H1 (cell line): ENCODE data around the gene MSI2. TPM values are rescaled to one million over a fixed set of nuclear protein-coding genes. Genes with fewer than 3 reads are reported as not detected.

Source experiments
- EP300 ChIP-seq, 2 experiments: IDR thresholded peaks; 1 replicate in 1 of 2; 2 replicates in 1 of 2; pipeline ENCODE4 v1.6.1; 2011 to 2012; ENCODE audit warnings: low read depth in 2 of 2, low read length in 2 of 2, mild to moderate bottlenecking in 2 of 2, borderline replicate concordance in 1 of 2, inconsistent platforms in 1 of 2, moderate library complexity in 1 of 2
- EZH2 ChIP-seq: fragments of 200-600 bp; sonication (generic); IDR thresholded peaks from 2 replicates; pipeline ENCODE4 v1.7.1; 2012; ENCODE audit warnings: low read depth, mild to moderate bottlenecking, moderate library complexity, low read length, inconsistent platforms; ENCODE audit not compliant: severe bottlenecking
- polyA plus RNA-seq, 7 experiments: library from polyadenylated mRNA; depleted of rRNA in 3 of 7; stranded (reverse) in 5 of 7; unstranded in 2 of 7; fragments of >200 nt in 5 of 7; fragments of 200-250 nt in 2 of 7; gene quantifications; 1 replicate in 5 of 7; 2 replicates in 1 of 7; 4 replicates in 1 of 7; pipeline versions ENCODE4 v1.2.1 to v1.2.3, GENCODE V29; 2011 to 2013; ENCODE audit warnings: missing spikeins in 2 of 7, mixed read lengths in 2 of 7
- total RNA-seq: library from RNA; stranded (reverse); fragmentation: NEBNext Ultra II Directional; extraction: Animal tissue kit (Norgen Biotek cat#: 25700); gene quantifications from 2 replicates; pipeline ENCODE4 v1.2.1, GENCODE V29; 2021

The MSI2 gene
- total and polyA plus RNA-seq, 2 of the 8 experiments (the other 6 are each of a cell fraction or from before 2014, with no cell fraction given): 36.7 to 80.6 TPM

DNA sequence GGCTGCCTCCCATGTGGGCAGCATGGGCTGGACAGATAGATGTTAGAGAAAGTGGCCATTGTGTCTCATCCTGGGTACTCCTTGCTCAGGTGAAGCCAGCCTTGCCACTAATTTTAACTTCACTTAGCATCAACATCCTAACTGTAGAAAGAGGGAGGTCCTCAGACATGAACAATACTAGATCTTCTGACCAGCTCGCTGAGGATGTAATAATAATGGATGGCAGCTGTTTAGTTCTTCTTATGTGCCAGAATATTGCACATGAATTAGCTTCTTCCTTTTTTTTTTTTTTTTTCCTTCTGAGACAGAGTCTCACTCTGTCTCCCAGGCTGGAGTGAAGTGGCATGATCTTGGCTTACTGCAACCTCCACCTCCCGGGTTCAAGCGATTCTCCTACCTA, 256.4 kb downstream of the MSI2 start (continued):
- TF ChIP-seq EP300 (IDR thresholded peaks at IDR 0.05; ENCODE audit: borderline replicate concordance in 1 of 2, low read depth in 2 of 2, low read length in 2 of 2) (no peak), EZH2 (no peak)
